CD4-positive, alpha-beta memory T cell (primary cell): Measurements from ENCODE around the gene CCDC177. TPM values are rescaled to one million over a fixed set of nuclear protein-coding genes. Genes with fewer than 3 reads are reported as not detected.

Source experiments
- CTCF ChIA-PET: fragments of 350-600 bp; sonication (Branson Sonifier 250); formaldehyde crosslinking; loops from one replicate; lab custom pipeline; 2021; ENCODE audit warnings: inconsistent platforms; ENCODE audit not compliant: partially characterized antibody; lab: Charles Lee
- POLR2A ChIA-PET: fragments of 350-600 bp; sonication (Branson Sonifier 250); formaldehyde crosslinking; loops from one replicate; lab custom pipeline; 2021; ENCODE audit not compliant: partially characterized antibody; lab: Charles Lee
- DNase-seq, 5 donors: peaks; one replicate each; pipeline versions ENCODE4 v3.0.0 to v3.0.0-alpha.2; 2020 to 2022; ENCODE audit warnings: mixed read lengths in 1 of 5
- H3K27ac ChIP-seq: one replicate; pipeline ENCODE4 v1.7.0; 2013; ENCODE audit warnings: low read depth, low read length
- H3K27me3 ChIP-seq: 2 replicates; pipeline ENCODE4 v1.7.0; 2013; ENCODE audit warnings: mild to moderate bottlenecking, low read length, moderate library complexity; ENCODE audit not compliant: insufficient read depth
- H3K36me3 ChIP-seq: 2 replicates; pipeline ENCODE4 v1.7.0; 2013; ENCODE audit warnings: mild to moderate bottlenecking, low read length, moderate library complexity; ENCODE audit not compliant: insufficient read depth
- H3K4me1 ChIP-seq: 2 replicates; pipeline ENCODE4 v1.7.0; 2013; ENCODE audit warnings: mild to moderate bottlenecking, low read length, moderate library complexity; ENCODE audit not compliant: insufficient read depth
- H3K4me3 ChIP-seq, 2 donors: one replicate each; pipeline ENCODE4 v1.7.0; 2013; ENCODE audit warnings: low read length in 2 of 2, mild to moderate bottlenecking in 1 of 2
- H3K9me3 ChIP-seq, 2 donors: one replicate each; pipeline ENCODE4 v1.7.0; 2013; ENCODE audit warnings: low read length in 2 of 2, control low read depth in 1 of 2; ENCODE audit not compliant: control insufficient read depth in 1 of 2
- H3K27ac Mint-ChIP-seq, 7 donors: one replicate each; pipeline ENCODE4 v1.8.0; 2020 to 2021; ENCODE audit warnings: mixed read lengths in 7 of 7, mild to moderate bottlenecking in 6 of 7, inconsistent platforms in 3 of 7, moderate library complexity in 3 of 7
- H3K27me3 Mint-ChIP-seq, 2 donors: one replicate each; pipeline ENCODE4 v1.8.0; 2020 to 2021; ENCODE audit warnings: mixed read lengths in 2 of 2
- H3K36me3 Mint-ChIP-seq, 2 donors: one replicate each; pipeline ENCODE4 v1.8.0; 2020 to 2021; ENCODE audit warnings: mixed read lengths in 2 of 2, inconsistent platforms in 1 of 2, mild to moderate bottlenecking in 1 of 2
- H3K4me1 Mint-ChIP-seq, 4 donors: one replicate each; pipeline ENCODE4 v1.8.0; 2020 to 2021; ENCODE audit warnings: mixed read lengths in 4 of 4, mild to moderate bottlenecking in 1 of 4
- H3K4me3 Mint-ChIP-seq, 8 donors: one replicate each; pipeline ENCODE4 v1.8.0; 2020 to 2021; ENCODE audit warnings: mixed read lengths in 8 of 8, mild to moderate bottlenecking in 7 of 8, moderate library complexity in 6 of 8, inconsistent platforms in 3 of 8
- H3K9me3 Mint-ChIP-seq, 8 donors: one replicate each; pipeline ENCODE4 v1.8.0; 2020 to 2021; ENCODE audit warnings: mixed read lengths in 8 of 8, mild to moderate bottlenecking in 5 of 8, inconsistent platforms in 3 of 8, moderate library complexity in 1 of 8
- intact Hi-C: fragments of 100-400 bp; cut with micrococcal nuclease; formaldehyde crosslinking; loops from one replicate; pipeline ENCODE4 v1.15.1; 2023
- polyA plus RNA-seq, 2 donors: library from polyadenylated mRNA; unstranded; fragments of 300-500 nt; fragmentation: Illumina TruSeq; gene quantifications; one replicate each; pipeline ENCODE4 v1.2.3, GENCODE V29; 2021
- total RNA-seq, 2 experiments: library from RNA; stranded (reverse); gene quantifications; one replicate each; pipeline ENCODE4 v1.2.3, GENCODE V29; 2021

Gene CCDC177
- total and polyA plus RNA-seq, 4 experiments from 2014 or later, result not detected

DNA sequence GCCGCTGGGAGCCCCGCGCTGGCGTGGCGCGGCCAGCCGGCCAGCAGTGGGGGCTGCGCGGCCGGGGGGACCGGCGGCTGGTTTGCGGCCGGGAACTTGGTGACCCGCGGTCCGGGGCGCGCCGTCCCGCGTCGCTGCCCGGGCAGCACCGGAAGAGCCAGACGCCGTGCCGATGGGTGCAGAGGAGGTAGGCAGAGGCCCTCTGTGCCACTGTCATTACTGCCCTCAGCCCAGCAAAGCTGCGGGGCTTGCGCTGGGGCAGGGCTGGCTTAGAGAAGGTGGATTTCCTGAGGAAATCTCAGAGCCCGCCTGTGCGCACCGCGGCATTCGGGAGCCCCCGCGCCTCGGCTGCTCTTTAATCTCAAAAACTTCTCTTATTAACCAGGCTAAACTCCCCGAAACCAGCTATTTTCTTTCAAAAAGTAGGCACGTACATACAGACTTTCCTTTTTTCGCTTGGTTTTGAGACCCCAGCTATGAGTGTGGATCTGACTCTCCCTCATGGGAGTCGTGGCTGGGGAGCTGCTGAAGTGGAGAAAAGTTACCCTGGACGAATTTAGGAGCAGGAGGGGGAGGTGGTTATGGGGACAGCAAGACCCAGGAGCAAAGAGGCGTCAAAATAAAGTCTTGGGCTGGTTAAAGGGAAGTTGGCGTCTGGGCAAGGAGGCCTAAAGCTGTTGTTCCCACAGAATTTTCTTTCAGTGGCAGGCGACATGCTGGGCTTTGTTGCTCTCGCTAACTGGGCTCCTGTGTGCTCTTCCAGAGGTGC is 37.5 kb upstream of the CCDC177 start:
- Mint-ChIP-seq H3K36me3 (peaks cover 0 to 15% of the 10 kb centered on the region in 2 donors), H3K27me3 (no peaks in the 10 kb centered on the region), H3K9me3 (no peaks in the 10 kb centered on the region), H3K4me3 (peak overlapping the region; percentile 90 to 99 (median 97)), H3K4me1 (peaks cover 48 to 72% (median 61%) of the 10 kb centered on the region in 4 donors), H3K27ac (peak overlapping the region; percentile 93 to 100 (median 100))
- intact Hi-C loops, result loop anchor here (2.0 to 5.0 kb wide), 4 partner anchors 27 to 820 kb away; partner anchors contain the start of genes DCAF5 and ZFP36L1
- ChIA-PET POLR2A (interaction anchor here (0.8 to 14.5 kb wide), 13 partner anchors 17 to 214 kb away, joined by 3 to 279 read pairs (median 5); partner anchors contain the start of genes ERH, SLC39A9 and SRSF5), CTCF (interaction anchor here (0.7 to 3.8 kb wide), 14 partner anchors 8 to 155 kb away, joined by 3 to 12 read pairs (median 5); partner anchors contain the start of gene SRSF5)
- no peaks in the 10 kb centered on the region for H3K36me3 ChIP-seq
- H3K9me3 ChIP-seq, result no peaks in the 10 kb centered on the region
- H3K4me1 ChIP-seq, result peaks cover 64% of the 10 kb centered on the region
- no peaks in the 10 kb centered on the region for H3K27me3 ChIP-seq
- H3K27ac ChIP-seq, result peak overlapping the region; percentile 83
- DNase-seq, result peak in 4 of 5 donors; percentile 45 to 62 (median 50)
- peak overlapping the region; percentile 75 to 80 for H3K4me3 ChIP-seq

DNA sequence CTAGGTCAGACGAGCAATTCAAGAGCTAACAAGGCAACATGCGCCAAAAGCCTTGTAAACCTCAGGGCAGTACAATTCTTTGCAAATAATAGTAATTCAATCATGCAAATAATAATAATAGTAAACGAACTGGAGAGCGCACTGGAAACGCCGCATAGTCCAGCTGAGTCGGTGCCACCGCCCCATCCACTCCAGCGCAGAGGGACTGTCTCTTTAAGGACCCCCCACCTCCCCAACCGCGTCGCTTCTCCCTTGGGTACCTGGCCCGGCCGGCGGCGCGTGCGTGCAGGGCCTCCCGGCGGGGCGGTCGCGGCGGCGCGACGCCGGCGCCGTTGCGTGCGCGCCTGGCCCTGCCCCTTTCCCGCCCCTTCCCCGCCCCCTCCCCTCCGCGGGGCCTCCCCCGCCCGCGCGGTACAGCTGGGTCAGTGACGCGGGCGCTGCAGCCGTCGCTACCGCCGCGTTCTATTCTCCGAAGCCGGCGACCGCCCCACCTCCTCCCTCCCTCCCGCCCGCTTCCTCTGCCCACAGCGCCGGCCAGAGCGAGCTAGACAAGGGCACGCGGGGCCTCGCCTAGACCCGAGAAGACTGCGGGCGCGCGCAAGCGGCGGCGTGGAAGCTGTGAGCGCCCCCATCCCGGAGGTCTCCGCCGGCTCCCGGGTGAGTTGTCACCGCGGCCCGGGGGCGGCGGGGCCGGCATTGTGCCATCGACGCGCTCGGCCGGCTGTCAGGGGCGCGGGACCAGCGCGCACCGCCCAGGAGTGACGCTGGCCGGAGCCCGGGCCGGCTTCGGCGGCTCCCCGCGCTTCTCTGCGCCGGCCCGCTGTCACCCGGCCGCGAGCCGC is 36.7 kb upstream of the CCDC177 start, which contains the start of gene SUSD6:
Gene SUSD6, plus strand, starts transcription at position 425 of the 842 bp plus-strand sequence. CDS start 46,997 bp downstream, outside the sequence.
- POLR2A ChIA-PET, result interaction anchor here (0.6 to 14.5 kb wide), 16 partner anchors 18 to 213 kb away, joined by 3 to 279 read pairs (median 5); partner anchors contain the start of genes ERH, SLC39A9 and SRSF5
- H3K36me3 ChIP-seq, result no peaks in the 10 kb centered on the region
- CTCF ChIA-PET, result interaction anchor here (0.9 to 3.8 kb wide), 14 partner anchors 12 to 155 kb away, joined by 3 to 12 read pairs (median 4); partner anchors contain the start of gene SRSF5
- no peaks in the 10 kb centered on the region for H3K27me3 Mint-ChIP-seq
- H3K27me3 ChIP-seq, result no peaks in the 10 kb centered on the region
- peak within 1 kb of the TSS; percentile 83 for H3K27ac ChIP-seq
- peak within 1 kb of the TSS; percentile 80 to 84 for H3K4me3 ChIP-seq
- H3K4me1 Mint-ChIP-seq, result peaks cover 40 to 64% (median 53%) of the 10 kb centered on the region in 4 donors
- intact Hi-C loops, result loop anchor here (1.0 to 5.0 kb wide), 5 partner anchors 27 to 819 kb away; partner anchors contain the start of genes DCAF5, SRSF5 and ZFP36L1
- peaks cover 0 to 15% of the 10 kb centered on the region in 2 donors for H3K36me3 Mint-ChIP-seq
- DNase-seq, result peak; percentile 85 to 91 (median 87)
- peak within 1 kb of the TSS; percentile 91 to 99 (median 97) for H3K4me3 Mint-ChIP-seq
- H3K4me1 ChIP-seq, result peaks cover 56% of the 10 kb centered on the region
- H3K9me3 Mint-ChIP-seq, result no peaks in the 10 kb centered on the region
- no peaks in the 10 kb centered on the region for H3K9me3 ChIP-seq
- H3K27ac Mint-ChIP-seq, result peak within 1 kb of the TSS; percentile 96 to 100 (median 100)

DNA sequence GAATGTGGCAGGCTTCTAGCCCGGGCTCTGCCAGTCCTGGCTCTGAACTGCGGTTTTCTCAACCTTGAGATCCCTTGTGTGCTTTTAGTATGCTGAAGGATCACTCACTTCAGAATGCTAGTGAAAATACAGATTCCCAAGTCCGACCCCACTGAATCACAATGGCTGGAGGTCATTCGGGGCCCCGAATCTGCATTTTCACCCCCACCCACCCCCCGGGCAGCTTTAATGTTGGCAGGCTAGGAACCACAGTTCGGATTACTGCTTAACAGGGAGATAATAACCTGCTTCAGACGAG is 36.2 kb upstream of the CCDC177 start:
- intact Hi-C loops, result loop anchor here (1.0 to 5.0 kb wide), 3 partner anchors 156 to 819 kb away; partner anchors contain the start of genes DCAF5, SRSF5 and ZFP36L1
- Mint-ChIP-seq H3K9me3 (no peaks in the 10 kb centered on the region), H3K27ac (peak overlapping the region; percentile 91 to 97 (median 96)), H3K27me3 (no peaks in the 10 kb centered on the region), H3K36me3 (peaks cover 0 to 13% of the 10 kb centered on the region in 2 donors), H3K4me3 (peak overlapping the region; percentile 83 to 92 (median 90)), H3K4me1 (peaks cover 34 to 58% (median 47%) of the 10 kb centered on the region in 4 donors)
- Histone ChIP-seq H3K9me3 (no peaks in the 10 kb centered on the region), H3K4me1 (peaks cover 50% of the 10 kb centered on the region), H3K36me3 (no peaks in the 10 kb centered on the region), H3K27ac (peak overlapping the region; percentile 78), H3K4me3 (peak overlapping the region; percentile 45 to 84), H3K27me3 (no peaks in the 10 kb centered on the region)
- CTCF ChIA-PET, result interaction anchor here (0.9 to 3.8 kb wide), 9 partner anchors 20 to 156 kb away, joined by 3 to 12 read pairs (median 5); partner anchors contain the start of gene SRSF5
- DNase-seq, result no peak
- POLR2A ChIA-PET, result interaction anchor here (0.6 to 14.5 kb wide), 13 partner anchors 19 to 157 kb away, joined by 3 to 279 read pairs (median 5); partner anchors contain the start of gene SRSF5

DNA sequence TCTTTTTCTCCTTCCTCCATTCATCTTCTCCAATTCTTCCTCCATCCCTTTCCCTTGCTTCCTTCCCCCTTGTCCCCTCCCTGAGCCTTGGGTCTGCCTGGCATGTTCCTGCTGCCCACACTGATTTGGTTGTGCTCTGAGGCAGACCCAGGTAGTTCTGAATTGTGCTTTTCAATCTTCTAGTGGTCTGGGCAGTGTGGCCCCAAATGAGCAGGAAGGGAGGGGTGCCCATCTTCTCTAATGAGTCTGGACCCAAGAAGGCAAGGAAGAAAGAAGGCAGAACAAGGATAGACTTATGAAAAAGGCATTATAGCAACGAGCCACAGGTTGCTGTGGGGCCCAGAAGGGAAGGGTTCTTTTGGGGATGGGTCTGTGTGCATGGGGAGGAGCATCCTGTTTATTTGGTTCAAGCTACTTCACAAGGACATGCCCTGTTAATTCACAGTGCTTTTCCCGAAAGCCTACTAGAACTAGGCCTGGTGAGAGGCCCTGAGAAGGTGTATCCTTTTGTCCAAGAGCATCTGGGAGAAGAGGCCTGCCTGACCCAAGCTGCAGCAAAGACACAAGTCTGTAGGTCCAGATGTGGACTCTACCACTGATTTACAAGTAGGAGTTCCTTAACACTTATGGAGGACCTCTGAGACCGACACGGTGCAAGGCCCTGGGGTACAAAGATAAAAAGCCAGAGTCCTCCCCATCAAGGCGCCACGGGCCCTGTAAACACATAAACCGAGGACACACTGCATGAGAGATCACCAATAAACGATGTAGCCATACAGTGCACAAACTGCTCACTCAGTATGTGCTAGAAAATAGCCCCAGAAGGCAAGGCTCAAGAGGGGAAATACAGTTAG is 35.6 kb upstream of the CCDC177 start:
- peaks cover 29 to 52% (median 42%) of the 10 kb centered on the region in 4 donors for H3K4me1 Mint-ChIP-seq
- peaks cover 0 to 11% of the 10 kb centered on the region in 2 donors for H3K36me3 Mint-ChIP-seq
- Histone ChIP-seq H3K36me3 (no peaks in the 10 kb centered on the region), H3K4me1 (peaks cover 45% of the 10 kb centered on the region), H3K9me3 (no peaks in the 10 kb centered on the region), H3K4me3 (peak overlapping the region; percentile 45 to 84), H3K27me3 (no peaks in the 10 kb centered on the region), H3K27ac (peak overlapping the region; percentile 78)
- peak overlapping the region; percentile 83 to 92 (median 90) for H3K4me3 Mint-ChIP-seq
- ChIA-PET POLR2A (interaction anchor here (1.3 to 14.5 kb wide), 8 partner anchors 19 to 157 kb away, joined by 3 to 279 read pairs (median 14); partner anchors contain the start of gene SRSF5), CTCF (interaction anchor here (0.9 to 3.8 kb wide), 9 partner anchors 20 to 156 kb away, joined by 3 to 12 read pairs (median 5); partner anchors contain the start of gene SRSF5)
- H3K9me3 Mint-ChIP-seq, result no peaks in the 10 kb centered on the region
- peak overlapping the region; percentile 91 to 97 (median 96) for H3K27ac Mint-ChIP-seq
- no peaks in the 10 kb centered on the region for H3K27me3 Mint-ChIP-seq
- intact Hi-C loops, result loop anchor here (5.0 kb wide), 2 partner anchors 458 to 818 kb away; partner anchors contain the start of genes DCAF5 and ZFP36L1
- no peak for DNase-seq

DNA sequence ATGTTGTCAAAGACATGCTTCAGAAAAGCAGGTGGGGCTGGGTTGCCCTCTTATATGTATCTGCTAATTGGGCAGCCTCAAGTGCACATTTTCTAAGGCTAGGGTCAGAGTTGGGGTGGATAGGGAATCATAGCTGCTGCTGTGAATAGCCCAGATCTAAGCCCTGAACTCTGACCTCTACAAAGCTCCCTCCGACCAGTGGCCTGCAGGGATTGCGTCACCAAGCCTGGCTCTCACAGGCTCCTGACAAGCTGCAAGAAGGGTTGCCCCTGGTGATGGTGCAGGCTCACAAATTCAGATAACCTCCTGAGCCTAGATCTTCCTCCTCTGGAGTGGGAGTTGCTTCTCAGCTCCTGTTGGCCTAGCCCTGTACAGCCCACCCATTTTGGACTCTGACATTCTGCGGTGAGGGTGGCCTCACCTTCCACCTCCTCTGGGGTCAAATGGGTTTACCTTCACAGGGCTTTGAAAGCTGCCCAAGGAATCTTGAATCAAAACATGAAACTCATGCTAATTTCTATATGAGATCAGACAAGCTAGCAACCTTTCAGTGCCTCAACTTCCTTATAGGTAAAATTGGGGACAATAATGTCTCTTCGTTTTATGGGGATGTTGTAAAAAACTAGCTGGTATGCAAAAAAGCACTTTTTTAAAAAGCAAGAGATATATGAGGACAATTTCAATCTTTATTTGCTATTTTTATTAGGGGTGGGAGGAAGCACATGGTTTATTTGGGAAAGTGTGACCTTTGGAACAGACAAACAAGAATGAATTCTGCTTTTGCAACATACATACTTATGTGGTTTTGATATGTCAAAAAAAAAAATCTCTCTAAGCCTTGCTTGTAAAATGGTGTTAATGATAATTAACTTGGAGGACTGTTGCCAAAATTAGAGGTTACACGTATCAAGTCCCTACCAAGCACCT is 31.9 kb upstream of the CCDC177 start:
- Mint-ChIP-seq H3K27me3 (no peaks in the 10 kb centered on the region), H3K9me3 (no peaks in the 10 kb centered on the region), H3K4me3 (no peak overlapping the region), H3K4me1 (peaks cover 10 to 27% (median 18%) of the 10 kb centered on the region in 4 donors), H3K36me3 (no peaks in the 10 kb centered on the region), H3K27ac (peak overlapping the region in 4 of 7 donors; percentile 7 to 69 (median 33))
- Histone ChIP-seq H3K36me3 (no peaks in the 10 kb centered on the region), H3K27ac (no peak overlapping the region), H3K9me3 (no peaks in the 10 kb centered on the region), H3K4me3 (no peak overlapping the region), H3K27me3 (no peaks in the 10 kb centered on the region), H3K4me1 (peaks cover 16% of the 10 kb centered on the region)
- CTCF ChIA-PET, result interaction anchor here (1.1 to 10.6 kb wide), 12 partner anchors 8 to 127 kb away, joined by 3 to 152 read pairs (median 4); no protein-coding TSS in a partner anchor
- POLR2A ChIA-PET, result interaction anchor here (0.8 to 14.5 kb wide), 2 partner anchors 23 to 121 kb away, joined by 3 to 279 read pairs; no protein-coding TSS in a partner anchor
- no peak for DNase-seq
- intact Hi-C loops, result no loop called here
